NT2/D1 (cell line): ENCODE data around the gene IRX1.

ENCODE experiments used
- DNase-seq: peaks from one replicate; pipeline ENCODE4 v3.0.0-alpha.2; 2011; ENCODE audit warnings: low read depth, low spot score
- H3K27me3 ChIP-seq: 2 replicates; pipeline ENCODE4 v1.6.0; 2011; ENCODE audit warnings: mild to moderate bottlenecking; ENCODE audit not compliant: insufficient read length, insufficient read depth
- H3K36me3 ChIP-seq: 2 replicates; pipeline ENCODE4 v1.6.1; 2011; ENCODE audit warnings: mild to moderate bottlenecking, low read length, mixed read lengths; ENCODE audit not compliant: insufficient read depth, insufficient read length
- H3K4me1 ChIP-seq: 2 replicates; pipeline ENCODE4 v1.5.1; 2011; ENCODE audit not compliant: insufficient read depth, insufficient read length
- H3K4me3 ChIP-seq: 2 replicates; pipeline ENCODE4 v1.5.1; 2011; ENCODE audit warnings: low read depth; ENCODE audit not compliant: insufficient read length
- H3K9ac ChIP-seq: 2 replicates; pipeline ENCODE4 v1.6.0; 2011; ENCODE audit warnings: low read depth; ENCODE audit not compliant: insufficient read length
- H3K9me3 ChIP-seq: 2 replicates; pipeline ENCODE4 v1.5.1; 2011; ENCODE audit warnings: mild to moderate bottlenecking, low read length; ENCODE audit not compliant: insufficient read depth
- SUZ12 ChIP-seq: IDR thresholded peaks from 2 replicates; pipeline ENCODE4 v1.6.1; 2011; ENCODE audit not compliant: insufficient read length, insufficient read depth; ENCODE audit errors: extremely low read depth
- YY1 ChIP-seq: IDR thresholded peaks from 2 replicates; pipeline ENCODE4 v1.6.1; 2011; ENCODE audit not compliant: insufficient read length, insufficient read depth
- ZNF274 ChIP-seq: IDR thresholded peaks from 2 replicates; pipeline ENCODE4 v1.6.1; 2011; ENCODE audit warnings: mild to moderate bottlenecking, low read depth, low read length

The IRX1 gene

DNA sequence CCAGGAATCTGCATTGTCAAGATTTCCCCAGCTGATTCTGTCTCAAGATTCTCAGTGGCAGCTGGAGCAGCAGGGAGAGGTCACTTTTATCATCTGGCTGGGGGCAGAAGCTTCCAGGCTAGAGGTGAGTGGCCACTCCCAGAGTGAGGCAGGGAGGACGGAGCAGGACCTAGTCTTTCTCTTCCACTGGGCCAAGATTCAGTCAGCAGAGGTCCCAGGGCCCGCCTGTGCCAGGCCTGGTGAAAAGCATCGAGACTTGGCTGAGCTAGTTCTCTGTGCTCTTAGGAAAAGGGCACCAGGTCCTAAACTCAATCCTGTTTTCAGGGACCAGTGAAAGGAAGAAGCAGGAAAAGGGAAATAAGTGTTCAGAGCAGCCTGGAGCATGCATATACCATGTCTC, 46.6 kb downstream of the IRX1 start:
- no peaks in the 10 kb centered on the region for H3K9me3 ChIP-seq
- H3K9ac ChIP-seq: no peak overlapping the region
- H3K4me1 ChIP-seq: no peaks in the 10 kb centered on the region
- H3K4me3 ChIP-seq: no peak overlapping the region
- no peaks in the 10 kb centered on the region for H3K27me3 ChIP-seq
- no peak for DNase-seq
- no peaks in the 10 kb centered on the region for H3K36me3 ChIP-seq
- TF ChIP-seq ZNF274 (no peak), SUZ12 (no peak), YY1 (no peak)

DNA sequence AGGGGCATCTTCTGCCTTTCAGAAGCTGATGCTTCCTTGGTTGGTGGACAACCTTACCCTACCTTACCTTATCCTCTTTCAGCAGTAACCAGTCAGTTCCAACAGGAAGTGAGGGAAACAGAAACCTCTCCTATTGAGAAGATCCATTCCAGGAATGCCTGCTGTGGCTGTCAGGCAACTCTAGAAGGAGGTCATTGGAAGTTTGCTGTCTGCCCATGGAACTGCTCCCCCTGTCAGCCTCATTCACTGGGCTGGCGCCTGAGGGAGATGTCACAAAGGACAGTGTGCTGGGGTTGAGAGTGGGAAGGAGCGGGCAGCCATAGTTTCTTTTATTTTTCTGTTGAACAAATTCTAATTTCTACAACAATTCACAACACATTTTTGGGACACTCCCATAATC, 54.7 kb downstream of the IRX1 start:
- Histone ChIP-seq H3K9ac (no peak overlapping the region), H3K4me3 (no peak overlapping the region), H3K27me3 (no peaks in the 10 kb centered on the region), H3K4me1 (no peaks in the 10 kb centered on the region), H3K36me3 (no peaks in the 10 kb centered on the region), H3K9me3 (no peaks in the 10 kb centered on the region)
- DNase-seq: no peak
- no peak for TF ChIP-seq ZNF274

DNA sequence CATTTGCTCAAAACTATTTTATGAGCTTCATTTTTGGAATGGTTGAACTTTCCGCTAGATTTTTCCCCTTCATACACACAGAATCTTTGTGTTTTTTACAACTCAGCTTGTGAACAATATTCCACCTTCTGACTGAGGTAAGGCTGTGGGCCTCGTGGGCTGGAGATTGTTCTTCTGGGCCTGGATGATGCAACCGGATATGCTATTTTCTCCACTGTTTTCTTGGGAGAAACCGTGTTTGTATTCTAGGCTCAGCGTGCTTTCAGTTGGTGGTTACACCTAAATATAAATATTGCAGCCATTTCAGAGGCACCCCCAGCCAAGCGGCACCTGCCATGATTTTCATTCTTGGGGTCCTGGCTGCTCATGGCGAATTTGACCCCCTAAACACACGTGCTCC, 55.2 kb downstream of the IRX1 start:
- no peak for DNase-seq
- TF ChIP-seq YY1 (no peak), ZNF274 (no peak)
- no peaks in the 10 kb centered on the region for H3K36me3 ChIP-seq
- no peak overlapping the region for H3K9ac ChIP-seq
- no peaks in the 10 kb centered on the region for H3K27me3 ChIP-seq
- no peaks in the 10 kb centered on the region for H3K9me3 ChIP-seq
- H3K4me3 ChIP-seq: no peak overlapping the region
- H3K4me1 ChIP-seq: no peaks in the 10 kb centered on the region
